HG03064 (cell line): ENCODE measurements around the gene WDFY2.

Experiments used
- ATAC-seq: cut with Tn5 transposase; IDR thresholded peaks from one replicate; pipeline ENCODE4 v1.9.1; 2021; ENCODE audit warnings: low read depth; ENCODE audit not compliant: unreplicated experiment

The WDFY2 gene

DNA sequence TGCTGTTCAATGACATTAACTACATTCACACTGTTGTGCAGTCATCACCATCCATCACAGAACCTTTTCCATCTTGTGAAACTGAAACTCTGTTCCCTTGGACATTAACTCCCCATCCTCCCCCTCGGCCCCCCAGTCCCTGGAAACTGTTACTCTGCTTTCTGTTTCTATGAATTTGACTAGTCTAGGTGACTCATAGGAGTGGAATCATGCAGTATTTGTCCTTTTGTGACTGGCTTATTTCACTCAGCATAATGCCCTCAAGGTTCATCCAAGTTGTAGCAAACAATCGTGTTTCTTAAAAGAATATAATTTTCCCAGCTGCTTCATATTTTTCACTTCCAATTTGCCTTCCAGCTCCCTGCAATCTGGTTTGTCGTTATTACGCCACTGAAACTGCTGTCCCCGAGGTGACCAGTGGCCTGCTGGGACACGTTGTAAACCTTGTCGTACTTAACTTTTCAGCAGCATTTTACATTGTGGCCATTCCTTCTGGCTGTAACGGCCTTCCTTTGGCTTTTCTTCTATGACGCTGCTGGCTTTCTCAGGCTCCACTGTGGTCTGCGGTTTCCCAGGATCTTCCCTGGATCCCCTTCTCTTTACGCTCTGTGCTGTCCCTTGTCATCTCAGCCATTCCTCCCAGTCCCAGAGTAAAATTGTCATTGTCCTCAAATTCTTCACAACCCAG lies 145.7 kb downstream of the WDFY2 start:
- ATAC-seq = no peak

DNA sequence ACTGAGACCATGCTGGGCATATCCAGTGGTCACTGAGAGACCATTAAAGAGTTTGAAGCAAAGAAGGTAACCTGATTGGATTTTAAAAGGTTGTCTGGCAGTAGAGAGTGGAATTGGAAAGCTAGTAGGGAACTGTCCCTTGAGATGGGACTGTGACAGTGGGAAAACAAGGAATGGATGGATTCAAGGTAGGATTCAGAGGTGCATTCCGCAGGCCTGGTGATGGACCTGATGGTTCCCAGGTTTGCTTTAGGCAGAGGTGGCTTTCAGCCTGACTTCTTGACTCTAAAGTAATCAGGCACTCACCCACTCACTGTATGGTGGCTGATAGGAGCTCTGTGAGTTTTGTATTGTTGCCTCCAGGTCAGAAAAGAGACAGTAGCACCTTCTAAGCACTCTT lies 146.7 kb downstream of the WDFY2 start:
- no peak for ATAC-seq

DNA sequence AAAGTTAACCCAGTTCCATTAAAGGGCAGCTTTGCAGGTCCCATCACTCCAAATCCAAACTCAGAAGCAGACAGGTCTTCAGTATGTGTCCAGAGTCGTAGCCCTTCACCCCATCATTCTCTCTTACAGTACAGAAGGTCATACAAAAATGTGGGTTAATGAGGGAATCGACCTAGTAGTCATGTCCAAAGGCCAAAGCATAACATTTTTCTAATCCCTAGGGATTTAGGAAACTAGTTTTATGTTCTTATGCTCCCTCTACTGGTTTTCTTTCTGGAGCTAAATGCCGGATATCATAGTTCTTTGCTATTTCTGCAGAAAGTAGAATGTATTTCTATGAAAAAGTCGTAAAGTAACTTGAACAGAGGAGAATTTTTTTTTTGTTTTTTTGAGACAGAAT lies 147.5 kb downstream of the WDFY2 start:
- ATAC-seq = no peak

DNA sequence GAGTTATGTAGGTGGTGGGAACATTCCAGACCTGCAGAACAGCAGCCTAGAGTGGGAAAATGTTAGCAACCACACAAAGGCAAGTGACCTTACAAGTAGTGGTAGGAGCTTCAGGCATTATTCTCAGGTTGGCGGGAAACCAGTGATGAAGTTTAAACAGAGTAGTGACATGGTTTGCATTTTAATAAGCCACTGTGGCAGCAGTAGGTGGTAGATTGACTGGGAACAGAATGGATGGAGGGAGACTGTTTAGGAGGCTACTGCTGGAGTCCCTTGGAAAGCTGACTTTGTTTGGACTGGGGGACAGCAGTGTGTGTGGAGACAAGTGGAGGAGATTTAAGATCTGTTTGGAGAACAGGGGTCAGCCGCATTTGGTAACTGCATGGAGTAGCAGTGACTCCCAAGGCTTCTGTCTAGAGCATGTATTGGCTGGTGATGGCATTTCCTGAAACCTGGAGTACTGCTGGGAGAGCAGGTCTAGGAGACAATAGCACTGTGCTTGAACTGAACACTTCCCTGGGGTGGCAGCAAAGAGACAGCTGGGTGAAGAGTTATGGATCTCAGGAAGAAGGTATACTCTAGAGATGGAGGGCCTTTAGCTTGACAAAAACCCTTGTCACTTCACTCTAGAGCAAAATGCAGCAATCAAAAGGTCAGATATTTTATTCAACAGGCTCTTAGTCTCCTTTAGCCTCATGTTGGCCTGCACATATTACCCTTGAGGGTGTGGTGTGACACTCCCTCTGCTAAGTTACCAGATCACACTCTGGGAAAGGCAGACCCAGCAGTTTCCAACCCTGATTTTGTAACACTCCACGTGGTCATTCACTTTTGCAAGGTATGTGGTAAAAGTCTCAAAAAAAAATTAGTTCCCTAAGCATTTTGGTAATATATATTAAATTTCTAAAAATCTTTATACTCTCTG lies 149.4 kb downstream of the WDFY2 start:
- no peak for ATAC-seq

DNA sequence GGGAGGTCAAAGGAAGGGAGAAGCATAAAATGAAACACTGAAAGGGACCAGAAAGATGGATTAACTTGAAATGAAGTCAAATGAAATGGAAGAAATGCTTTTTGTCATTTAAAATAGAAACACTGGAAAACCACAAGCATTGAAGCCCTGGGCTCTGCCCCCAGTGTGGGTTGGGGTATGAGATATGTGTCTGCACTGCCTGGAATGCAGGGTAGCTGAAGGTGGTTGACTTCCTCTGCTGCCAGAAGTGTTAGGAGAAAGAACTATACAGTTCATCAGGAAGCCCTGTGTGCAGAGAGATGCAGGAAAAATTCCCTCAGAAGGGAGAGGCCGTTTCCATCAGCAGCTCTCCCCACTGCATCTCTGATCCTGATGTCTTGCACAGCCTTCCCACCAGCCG lies 150.5 kb downstream of the WDFY2 start:
- no peak for ATAC-seq

DNA sequence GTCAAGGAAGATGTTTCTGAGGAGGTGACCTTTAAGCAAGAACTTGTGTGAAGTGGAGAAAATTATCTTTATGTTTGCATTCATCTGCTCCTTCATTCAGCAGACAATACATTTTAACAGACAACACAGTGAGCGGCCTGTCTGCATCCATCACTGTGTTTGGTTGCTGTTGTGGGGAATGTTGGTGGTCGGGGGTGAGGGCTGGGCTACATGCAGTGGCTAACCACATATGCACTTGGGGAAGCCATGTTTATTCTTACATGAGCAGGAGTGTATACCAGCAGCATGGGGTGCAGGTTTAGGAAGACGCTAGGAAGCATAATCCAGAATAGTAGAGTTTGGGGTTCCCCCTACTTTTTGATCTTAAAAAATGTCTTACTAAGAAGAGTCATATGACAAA lies 153.3 kb downstream of the WDFY2 start:
- ATAC-seq = no peak

DNA sequence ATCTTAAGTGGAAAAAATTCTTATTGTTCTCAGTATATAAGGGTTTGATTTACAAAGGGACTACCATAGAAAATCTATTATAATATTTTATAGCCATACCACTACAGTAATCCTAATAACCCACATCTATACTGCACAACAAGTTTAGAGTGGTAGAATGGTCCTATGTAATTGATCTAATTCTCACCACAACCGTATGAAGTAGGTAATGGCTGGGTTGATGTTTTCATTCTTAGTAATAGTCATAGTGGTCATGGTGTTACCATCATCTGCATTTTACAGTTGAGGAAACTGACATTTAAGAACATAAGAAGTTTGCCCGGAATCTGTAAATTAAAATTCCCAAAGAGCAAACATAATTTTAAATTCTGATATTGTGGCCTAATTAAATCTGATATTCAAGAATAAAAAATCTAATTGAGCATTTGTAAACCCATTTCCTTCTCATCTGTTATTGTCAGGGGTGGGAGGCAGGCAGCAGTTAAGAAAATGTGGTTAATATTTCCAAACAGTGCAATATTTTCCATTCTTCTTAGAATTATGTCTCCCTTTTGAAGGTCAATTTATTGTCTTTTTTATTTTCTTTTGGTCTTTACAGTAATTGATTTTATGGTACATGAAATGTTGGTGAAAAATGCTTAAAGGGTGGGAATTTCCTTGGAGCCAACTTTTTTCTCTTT lies 154.1 kb downstream of the WDFY2 start:
- no peak for ATAC-seq

DNA sequence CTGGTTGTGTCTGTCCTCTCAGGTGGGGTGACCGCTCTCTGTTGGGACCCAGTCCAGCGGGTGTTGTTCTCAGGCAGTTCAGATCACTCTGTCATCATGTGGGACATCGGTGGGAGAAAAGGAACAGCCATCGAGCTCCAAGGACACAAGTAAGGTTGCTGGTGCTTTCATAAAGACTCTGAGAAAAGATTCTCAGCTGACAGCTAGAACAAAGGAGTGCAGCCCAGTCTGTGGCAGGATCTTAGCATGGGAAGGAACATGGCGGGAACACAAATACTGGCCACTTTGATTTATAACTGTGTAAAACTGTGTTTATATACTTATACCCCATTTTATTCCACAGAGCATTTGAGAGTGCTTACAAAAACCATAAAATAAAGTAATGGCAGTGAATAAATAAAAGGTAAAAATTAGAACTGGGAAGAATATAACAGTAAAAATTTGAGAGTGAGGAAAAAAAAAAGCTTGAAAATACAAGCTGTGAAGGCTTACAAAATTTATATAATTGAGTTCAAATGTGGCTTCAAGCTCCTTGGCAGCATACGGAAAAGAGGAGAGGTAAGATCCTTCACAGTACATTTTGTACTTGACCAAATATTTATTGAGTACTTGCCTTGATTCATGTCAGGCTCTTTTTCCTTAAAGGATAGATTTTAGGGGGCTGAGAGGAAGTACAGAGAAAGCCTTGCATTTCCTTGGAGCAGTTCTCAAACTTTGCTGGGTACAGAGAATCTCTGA lies 154.9 kb downstream of the WDFY2 start:
- ATAC-seq = no peak

DNA sequence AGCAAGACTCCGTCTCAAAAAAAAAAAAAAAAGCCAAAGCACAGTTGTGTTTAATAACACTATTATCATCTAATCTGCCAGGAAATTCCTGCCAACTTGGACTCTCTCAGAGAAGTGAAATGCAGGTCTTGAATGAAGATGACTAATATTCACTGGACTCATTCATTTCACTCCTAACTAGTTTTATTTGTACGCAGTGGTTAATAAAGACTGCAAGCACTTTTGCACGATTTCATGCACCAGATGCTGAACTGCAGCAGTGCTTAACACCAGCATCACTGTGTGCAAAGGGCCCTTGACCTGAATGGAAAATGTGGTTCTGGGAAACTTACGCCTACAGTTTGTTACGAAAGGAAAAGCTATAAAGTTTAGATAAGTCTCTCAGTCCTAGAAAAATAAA lies 156.4 kb downstream of the WDFY2 start:
- ATAC-seq = no peak

DNA sequence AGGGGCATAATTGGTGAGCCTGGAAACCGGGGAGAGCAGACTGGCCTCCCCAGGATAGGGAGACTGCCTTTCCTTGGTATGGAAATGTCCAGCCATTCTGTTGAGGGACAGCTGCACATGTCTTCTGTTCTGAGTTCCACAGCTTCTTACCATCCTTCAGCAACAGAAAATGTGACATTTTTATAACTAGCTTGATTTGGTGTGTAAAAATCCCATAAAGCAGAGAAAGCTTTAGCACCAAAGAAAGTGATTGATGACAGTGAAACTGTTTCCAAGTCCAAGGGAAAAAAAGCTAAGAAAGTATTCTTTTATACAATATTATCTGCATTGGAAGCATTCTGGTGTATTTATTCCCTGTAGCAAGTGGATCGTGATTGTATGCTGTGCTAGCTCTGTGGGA lies 157.8 kb downstream of the WDFY2 start:
- ATAC-seq = no peak

DNA sequence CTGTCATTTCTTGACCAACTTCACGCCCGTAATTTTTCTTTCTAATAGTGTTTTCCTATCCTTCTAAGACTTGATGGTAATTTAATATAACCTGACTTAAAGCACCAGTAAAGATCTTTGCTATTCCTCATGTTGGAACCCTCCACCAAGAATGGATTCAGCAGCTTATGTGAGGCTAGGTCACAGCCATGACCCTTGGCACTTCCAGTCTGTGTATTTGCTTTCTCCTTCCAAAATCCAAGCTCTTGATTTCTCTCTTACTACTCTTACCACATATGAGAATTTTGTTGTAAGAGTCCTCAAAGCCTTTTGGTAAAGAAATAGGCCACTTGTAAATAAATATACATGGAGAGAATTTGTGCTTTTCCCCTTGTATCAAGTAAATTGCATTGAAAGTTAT lies 158.3 kb downstream of the WDFY2 start:
- ATAC-seq = no peak

DNA sequence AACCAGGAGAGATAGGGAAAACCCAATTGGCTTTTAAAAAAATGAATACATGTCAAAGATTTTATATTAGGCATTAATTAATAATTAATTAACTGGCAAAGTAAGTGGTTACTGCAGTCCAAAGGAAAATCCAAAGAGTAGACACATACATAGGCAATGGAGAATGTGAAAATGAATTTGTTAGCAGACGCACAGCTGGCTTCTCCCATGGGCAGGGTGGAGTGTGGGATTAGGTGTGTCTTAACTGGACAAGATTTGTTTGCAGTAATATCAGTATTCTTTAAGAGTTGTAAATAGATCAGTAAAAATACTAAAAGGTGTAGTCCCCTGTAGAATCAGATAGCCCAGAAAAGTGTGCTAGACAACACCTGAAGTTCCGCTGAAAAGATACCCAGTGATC lies 161.0 kb downstream of the WDFY2 start:
- ATAC-seq = no peak

DNA sequence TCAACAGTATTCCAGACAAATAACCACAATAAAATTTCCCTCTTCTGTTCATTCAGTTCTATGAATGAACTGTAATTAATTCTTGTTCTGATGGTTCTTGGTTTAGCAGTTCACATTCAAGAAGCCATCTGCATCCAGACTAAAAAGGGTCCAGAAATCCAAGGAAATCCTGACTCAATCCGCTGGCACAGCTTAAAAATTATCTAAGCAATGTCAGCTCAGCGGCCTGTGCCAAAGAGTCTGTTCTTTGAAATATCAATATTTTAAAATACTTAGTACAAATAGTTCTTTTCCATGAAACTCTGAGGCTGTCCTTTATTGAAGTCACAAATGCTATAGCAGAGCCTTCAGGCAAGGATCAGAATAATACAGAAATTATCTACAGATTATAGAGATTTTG lies 162.5 kb downstream of the WDFY2 start:
- ATAC-seq = no peak

DNA sequence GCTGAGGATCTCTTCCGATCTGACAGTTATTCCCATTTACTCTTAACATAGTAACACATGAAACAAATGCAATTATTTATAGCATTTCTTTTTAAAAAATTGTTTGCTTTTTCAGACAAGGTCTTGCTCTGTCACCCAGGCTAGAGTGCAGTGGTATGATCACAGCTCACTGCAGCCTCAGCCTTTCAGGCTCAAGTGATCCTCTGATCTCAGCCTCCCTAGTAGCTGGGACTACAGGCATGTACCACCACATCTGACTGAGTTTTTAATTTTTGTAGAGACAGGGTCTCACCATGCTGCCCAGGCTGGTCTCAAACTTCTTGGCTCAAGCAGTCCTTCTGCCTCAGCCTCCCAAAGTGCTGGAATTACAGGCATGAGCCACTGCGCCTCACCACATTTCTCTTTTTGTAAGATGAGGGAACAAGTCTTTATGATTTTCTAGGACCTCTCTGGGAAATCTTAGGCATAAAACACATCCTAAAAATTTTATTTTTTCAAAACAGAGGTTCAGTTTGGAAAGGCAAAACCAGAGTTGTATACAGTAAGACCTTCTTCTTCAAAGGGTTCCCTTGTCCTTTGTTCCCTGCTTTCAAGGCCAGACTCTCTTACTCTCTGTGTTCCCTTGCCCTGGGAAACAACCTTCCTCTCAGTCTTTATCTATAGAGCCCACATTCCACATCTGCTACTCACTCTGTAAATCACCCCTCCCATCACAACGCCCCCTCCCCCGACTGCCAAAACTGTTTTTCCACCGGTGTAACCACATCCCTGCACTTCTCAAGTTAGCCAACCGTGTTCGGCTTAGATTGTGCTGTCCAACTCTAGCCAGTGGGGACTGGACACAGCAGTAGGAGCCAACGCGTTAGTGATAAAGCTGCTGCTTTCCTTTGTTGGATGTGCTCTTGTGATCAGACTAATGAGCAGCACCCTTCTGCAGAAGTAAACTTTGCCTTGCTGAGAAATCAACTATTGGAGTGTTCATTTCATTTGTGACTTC lies 163.5 kb downstream of the WDFY2 start:
- no peak for ATAC-seq

DNA sequence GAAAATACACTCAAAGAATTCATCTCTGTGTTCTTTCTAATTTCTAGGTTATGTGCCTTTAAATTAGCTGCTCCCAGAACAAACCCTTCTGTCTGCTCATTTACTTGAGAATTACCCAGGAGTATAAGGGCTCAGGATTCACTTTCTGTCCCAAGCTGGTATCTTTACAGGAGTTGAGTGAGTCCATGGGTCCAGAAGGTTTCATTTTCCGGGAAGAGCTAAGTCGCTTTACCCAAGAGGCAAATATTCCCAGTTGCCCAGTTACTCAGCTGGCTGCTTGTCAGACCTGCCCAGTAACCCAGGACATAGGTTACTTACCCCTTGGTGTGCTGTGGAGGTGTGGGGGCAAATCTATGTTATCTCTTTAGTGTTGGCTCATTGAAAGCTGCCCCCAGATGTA lies 172.4 kb downstream of the WDFY2 start:
- ATAC-seq = no peak

DNA sequence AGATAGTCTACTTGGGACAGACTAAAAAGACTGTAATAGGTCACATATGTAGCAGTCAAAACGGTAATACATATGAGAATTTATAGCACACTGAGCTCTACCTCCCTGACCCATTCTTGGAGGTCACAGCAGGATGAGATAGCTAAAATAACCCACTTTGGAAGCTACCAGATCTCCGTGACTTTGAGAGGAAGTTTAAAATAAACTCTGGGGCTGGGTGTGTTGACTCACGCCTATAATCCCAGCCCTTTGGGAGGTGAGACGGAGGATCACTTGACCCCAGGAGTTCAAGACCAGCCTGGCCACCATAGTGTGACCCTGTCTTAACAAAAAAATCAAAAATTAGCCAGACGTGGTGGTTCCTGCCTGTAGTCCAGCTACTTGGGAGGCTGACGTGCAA lies 174.4 kb downstream of the WDFY2 start:
- ATAC-seq = no peak

DNA sequence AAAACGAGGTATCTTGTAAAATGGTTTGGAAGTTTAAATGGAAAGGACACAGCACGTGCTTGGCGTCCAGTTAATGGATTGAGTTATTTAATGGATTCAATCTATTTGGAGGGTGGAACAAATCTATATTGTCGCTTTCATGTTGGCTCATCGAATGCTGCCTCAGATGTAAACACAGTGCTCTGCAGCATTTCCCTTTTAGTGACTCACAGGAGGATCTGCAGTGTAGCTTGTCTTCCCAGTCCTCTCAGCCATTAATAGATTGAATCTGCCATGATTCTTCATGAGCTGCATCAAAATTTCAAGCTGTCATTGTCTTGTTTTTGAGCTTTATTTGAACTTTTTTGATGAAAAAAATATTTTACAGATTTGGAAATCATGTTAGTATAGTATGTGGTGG lies 175.0 kb downstream of the WDFY2 start:
- no peak for ATAC-seq

DNA sequence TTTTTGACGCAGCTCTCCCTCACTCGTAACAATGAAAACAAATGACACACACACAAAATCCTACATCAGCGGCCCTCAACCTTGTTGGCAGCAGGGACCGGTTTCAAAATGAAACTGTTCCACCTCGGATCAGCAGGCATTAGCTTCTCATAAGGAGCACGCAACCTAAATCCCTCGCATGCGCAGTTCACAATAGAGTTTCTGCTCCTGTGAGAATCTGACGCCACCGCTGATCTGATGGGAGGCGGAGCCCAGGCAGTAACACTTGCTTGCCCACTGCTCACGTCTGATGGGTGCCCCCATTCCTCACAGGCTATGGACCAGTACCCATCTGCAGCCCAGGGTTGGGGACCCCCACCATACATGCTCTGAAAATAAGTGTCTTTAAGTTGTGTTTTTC lies 176.3 kb downstream of the WDFY2 start:
- no peak for ATAC-seq

DNA sequence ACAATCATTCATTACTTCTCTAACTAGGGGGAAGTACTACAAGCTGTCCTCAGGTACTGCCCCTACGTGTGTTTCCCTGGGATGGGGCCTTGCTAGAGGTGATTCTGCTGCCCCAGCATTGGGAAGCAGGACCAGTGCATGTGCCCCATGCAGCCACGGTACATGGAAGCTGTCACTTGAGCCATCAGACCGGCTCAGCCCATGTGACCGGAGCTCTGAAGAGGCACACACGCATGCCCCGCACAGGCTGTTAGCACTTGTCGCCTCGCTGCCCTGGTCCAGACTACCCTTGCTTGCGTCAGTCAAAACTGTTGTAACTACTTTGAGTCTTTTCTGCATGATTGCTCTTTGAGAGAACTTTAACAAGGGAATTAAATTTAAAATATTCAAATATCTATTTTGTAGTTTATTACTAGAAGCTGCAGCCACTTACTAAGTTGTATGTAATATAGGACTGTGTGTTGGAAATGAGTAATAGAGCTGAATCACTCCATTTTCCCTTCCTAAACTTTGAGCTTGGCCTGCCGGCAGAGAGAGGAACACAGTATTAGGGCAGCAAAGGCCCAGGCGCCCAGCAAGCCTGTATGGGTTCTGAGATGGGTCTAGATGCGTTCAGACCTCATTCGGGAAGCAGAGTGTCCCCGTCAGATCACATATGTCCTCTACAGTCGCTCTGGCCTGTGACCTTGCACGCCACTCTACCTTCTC lies 177.5 kb downstream of the WDFY2 start:
- no peak for ATAC-seq
